Duodenal mucosa (tissue), 2 donors: ENCODE data around the gene LSM12.
"Not testable (repeated sequence)": the region's sequence is repeated elsewhere in the genome, so short reads cannot be mapped to it uniquely, and the experiment has no call there.

ENCODE experiments used
- H3K27ac ChIP-seq: one replicate; pipeline ENCODE4 v1.7.0; 2013; ENCODE audit warnings: low read depth, low read length
- H3K27me3 ChIP-seq, 2 donors: one replicate each; pipeline ENCODE4 v1.7.0; 2013; ENCODE audit warnings: low read length in 2 of 2, control low read depth in 1 of 2; ENCODE audit not compliant: insufficient read depth in 2 of 2, control insufficient read depth in 1 of 2
- H3K36me3 ChIP-seq, 2 donors: one replicate each; pipeline ENCODE4 v1.7.0; 2013; ENCODE audit warnings: low read length in 2 of 2, control low read depth in 1 of 2; ENCODE audit not compliant: insufficient read depth in 2 of 2, control insufficient read depth in 1 of 2
- H3K4me1 ChIP-seq, 2 donors: one replicate each; pipeline ENCODE4 v1.7.0; 2013; ENCODE audit warnings: low read length in 2 of 2, control low read depth in 1 of 2; ENCODE audit not compliant: insufficient read depth in 2 of 2, control insufficient read depth in 1 of 2
- H3K4me3 ChIP-seq, 2 donors: one replicate each; pipeline ENCODE4 v1.7.0; 2013; ENCODE audit warnings: low read length in 2 of 2, low read depth in 1 of 2
- H3K9ac ChIP-seq, 2 donors: one replicate each; pipeline ENCODE4 v1.7.0; 2013; ENCODE audit warnings: low read length in 2 of 2, low read depth in 1 of 2
- H3K9me3 ChIP-seq, 2 donors: one replicate each; pipeline ENCODE4 v1.7.0; 2013; ENCODE audit warnings: low read length in 2 of 2, control low read depth in 1 of 2; ENCODE audit not compliant: control insufficient read depth in 1 of 2

The LSM12 gene

DNA sequence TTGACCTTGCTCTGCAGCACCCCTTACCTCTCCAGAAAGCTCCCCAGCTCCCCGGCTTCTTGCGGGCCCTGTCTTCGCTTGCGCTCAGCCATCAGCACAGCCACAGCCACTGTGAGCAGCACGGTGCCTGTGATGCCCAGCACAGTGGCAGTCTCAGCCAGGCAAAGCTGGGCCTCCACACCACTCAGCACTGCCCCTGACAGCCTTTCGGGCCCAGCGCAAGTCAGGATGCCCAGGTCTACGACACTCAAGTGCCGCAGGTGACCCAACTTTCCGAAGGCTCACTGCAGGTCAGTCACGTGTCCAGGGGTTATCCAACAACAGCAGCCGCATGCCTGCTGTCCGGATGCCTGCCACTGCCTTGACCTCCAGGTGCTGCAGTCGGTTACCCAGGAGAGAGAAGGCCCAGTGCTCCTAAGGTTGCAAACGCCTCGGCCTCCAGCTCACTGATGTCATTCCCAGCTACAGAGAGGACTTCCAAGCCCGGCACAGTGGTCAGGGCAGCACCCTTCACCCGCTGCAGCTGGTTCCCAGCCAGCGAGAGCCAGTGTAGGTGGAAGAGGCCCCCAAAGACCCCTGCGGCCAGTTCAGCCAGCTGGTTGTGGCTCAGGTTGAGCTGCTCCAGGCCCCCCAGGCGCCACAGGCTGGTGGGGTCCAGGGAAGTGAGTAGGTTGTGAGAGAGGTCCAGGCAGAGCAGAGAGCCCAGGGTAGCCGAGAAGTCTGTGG, 42.8 kb downstream of the LSM12 start:
- no peaks in the 10 kb centered on the region for H3K27me3 ChIP-seq
- no peaks in the 10 kb centered on the region for H3K4me1 ChIP-seq
- H3K27ac ChIP-seq: no peak overlapping the region
- H3K9me3 ChIP-seq: no peaks in the 10 kb centered on the region
- H3K4me3 ChIP-seq: no peak overlapping the region
- no peak overlapping the region for H3K9ac ChIP-seq
- peaks cover 10 to 14% of the 10 kb centered on the region in 2 donors for H3K36me3 ChIP-seq

DNA sequence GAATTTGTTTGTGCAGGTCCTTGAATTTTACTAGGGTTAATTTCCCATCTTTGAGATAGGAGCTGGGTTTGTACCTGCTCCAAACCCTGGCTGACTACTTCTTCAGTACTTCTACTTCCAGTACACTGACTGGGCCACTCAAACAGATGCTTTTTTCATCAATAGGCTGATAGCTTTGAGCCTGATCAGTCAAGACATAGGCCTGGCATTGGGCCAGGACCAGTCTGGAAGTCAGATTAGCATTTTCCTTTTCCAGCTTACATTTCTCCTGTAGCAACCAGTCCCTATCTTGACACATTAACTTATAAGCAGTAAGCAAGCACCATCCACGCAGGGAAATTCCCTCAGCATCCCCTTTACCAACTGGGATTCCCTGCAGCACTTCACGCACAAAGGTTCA, 44.2 kb downstream of the LSM12 start:
- Histone ChIP-seq H3K36me3 (peaks cover 5 to 9% of the 10 kb centered on the region in 2 donors), H3K27me3 (no peaks in the 10 kb centered on the region), H3K4me3 (no peak overlapping the region), H3K9ac (no peak overlapping the region), H3K4me1 (no peaks in the 10 kb centered on the region), H3K9me3 (no peaks in the 10 kb centered on the region), H3K27ac (no peak overlapping the region)

DNA sequence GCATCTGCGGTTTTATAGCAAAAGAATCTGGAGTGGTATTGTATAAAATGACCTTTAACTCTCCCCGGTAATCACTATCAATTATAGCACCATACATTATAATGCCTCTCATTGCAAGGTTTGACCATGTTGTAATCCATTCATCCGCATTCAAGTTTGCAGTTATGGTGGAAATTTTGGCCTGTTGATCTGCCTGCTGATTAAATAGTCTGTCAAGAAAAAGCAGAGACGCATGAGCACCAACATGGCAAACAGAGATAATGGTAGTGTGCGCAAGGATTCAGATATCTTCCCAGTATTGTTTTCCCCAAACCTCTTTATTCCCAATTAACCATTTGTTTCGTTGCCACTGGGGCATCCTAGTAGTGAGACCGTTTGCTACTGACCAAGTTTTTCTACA, 45.2 kb downstream of the LSM12 start:
- not testable (repeated sequence) for H3K36me3 ChIP-seq, H3K9me3 ChIP-seq, H3K27ac ChIP-seq, H3K4me3 ChIP-seq, H3K27me3 ChIP-seq, H3K9ac ChIP-seq, H3K4me1 ChIP-seq

DNA sequence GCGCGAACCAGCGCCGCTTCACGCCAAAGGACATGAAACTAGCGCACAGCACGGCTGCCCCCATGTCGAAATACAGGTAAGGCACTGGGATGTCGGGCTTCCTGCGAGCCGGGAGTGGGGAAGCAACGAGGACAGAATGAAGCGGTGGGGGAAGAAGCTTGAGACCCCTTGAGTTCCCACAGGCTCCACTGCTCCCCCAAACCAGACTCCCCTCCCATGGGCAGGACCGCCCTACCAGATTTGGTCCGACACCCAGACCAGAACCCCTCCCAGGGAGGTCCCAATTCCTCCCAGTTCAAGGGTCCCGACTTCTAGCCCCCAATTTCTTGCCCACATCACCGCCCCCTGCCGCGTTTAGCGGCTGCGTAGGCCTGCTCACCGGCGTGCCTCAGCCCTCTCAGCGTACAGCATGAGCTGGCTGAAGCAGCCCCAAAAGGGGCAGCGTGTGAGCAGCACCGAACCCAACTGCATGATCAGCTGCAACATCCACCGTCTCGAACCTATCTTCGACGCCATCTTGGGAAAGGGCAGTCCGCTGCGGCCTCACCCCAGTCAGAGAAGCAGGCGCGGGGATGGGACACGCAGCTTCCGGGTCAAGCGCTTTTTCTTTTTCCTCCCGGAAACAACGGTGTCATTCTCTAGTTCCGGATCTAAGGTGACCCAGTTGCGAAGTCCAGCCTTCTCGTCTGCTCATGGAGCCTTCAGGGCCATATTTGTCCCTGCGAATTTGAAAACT, 51.9 kb downstream of the LSM12 start, which contains the start of gene TMEM101:
Gene TMEM101, minus strand, starts transcription at position 527 of the 736 bp plus-strand sequence. Its CDS starts 11 bp downstream, at position 516.
- Histone ChIP-seq H3K4me3 (peak within 1 kb of the TSS; percentile 87 to 97), H3K27ac (no peak within 1 kb of the TSS), H3K9me3 (no peaks in the 10 kb centered on the region), H3K36me3 (peaks cover 4 to 12% of the 10 kb centered on the region in 2 donors), H3K4me1 (peaks cover 18 to 25% of the 10 kb centered on the region in 2 donors), H3K27me3 (no peaks in the 10 kb centered on the region), H3K9ac (peak within 1 kb of the TSS; percentile 84 to 98)

DNA sequence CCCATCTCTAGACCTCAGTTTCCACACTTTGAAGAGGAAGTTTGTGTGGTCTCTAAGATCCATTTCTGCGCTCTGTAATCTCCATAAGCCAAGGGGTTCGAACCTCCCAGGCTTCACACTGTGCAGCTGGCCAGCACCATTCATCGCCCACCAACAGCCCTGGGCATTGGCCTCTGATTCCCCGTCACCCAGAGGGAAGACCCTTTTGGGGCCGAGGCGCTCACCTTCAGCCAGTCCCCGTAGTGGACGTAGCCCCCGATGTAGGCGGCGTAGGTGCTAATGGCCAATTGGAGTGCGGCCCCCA, 52.4 kb downstream of the LSM12 start:
- Histone ChIP-seq H3K4me3 (peak overlapping the region; percentile 87 to 97), H3K27ac (no peak overlapping the region), H3K9me3 (no peaks in the 10 kb centered on the region), H3K27me3 (no peaks in the 10 kb centered on the region), H3K4me1 (peaks cover 18 to 25% of the 10 kb centered on the region in 2 donors), H3K36me3 (peaks cover 9 to 17% of the 10 kb centered on the region in 2 donors), H3K9ac (peak overlapping the region; percentile 84 to 98)

DNA sequence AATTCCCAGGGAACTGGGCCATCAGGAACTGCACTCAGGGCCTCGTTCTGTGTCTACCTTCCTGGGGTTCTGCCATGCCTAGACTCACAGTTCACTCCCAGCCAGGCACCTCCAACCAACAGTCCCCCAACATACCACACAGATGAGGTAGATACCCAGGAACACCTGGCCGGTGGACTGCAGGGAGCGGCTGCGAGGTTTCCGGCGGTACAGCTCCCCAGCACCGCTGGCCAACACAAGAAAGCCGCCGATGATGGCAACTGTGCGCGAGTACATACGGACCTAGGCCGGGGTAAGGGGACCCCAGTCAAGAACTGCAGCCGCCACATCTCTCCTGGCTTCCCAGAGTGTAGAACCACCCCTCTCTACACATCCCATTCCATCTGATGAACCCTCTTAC, 53.6 kb downstream of the LSM12 start:
- Histone ChIP-seq H3K9me3 (no peaks in the 10 kb centered on the region), H3K27ac (no peak overlapping the region), H3K36me3 (peaks cover 18 to 29% of the 10 kb centered on the region in 2 donors), H3K4me3 (no peak overlapping the region), H3K4me1 (peaks cover 23 to 28% of the 10 kb centered on the region in 2 donors), H3K27me3 (no peaks in the 10 kb centered on the region), H3K9ac (no peak overlapping the region)

DNA sequence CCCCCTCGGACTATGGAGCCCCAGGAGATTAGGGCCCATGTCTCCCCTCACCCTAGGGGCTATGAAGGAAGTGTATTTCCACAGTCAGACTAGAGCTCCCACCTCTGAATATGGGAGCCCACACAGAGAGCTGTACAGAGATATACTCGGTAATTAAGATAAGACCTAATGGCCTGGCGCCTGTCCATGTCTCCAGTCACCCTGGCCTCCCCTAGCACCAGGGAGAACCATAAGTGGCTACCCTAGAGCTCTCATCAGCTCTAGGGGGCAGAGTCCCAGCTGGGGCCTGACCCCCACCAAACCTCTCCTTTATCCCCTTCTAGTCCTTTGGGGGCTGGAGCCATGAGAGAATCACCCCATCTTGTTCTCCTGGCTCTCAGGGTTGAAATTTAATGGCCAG, 54.1 kb downstream of the LSM12 start:
- Histone ChIP-seq H3K4me1 (peaks cover 26 to 32% of the 10 kb centered on the region in 2 donors), H3K27me3 (no peaks in the 10 kb centered on the region), H3K9me3 (no peaks in the 10 kb centered on the region), H3K27ac (no peak overlapping the region), H3K36me3 (peaks cover 21 to 33% of the 10 kb centered on the region in 2 donors), H3K9ac (no peak overlapping the region), H3K4me3 (no peak overlapping the region)

DNA sequence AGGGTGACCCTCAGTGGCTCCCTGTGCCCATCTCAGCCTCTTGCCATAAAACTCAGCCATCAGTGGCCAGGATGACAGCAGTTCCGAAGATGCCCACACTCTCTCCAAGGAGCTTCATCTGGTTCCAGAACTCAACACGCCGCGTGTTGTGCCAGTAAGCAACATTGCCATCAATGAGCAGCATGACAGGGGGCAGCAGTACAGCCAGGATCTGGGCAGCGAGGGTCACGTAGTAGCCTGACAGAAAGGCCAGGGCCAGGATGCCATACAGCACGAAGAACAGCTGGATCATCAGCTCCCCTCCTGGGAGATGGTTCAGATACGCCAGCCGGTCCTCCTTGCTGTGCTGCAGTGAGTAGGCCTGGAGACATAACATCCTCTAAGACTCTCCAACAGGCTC, 54.6 kb downstream of the LSM12 start:
- no peaks in the 10 kb centered on the region for H3K27me3 ChIP-seq
- peaks cover 31 to 38% of the 10 kb centered on the region in 2 donors for H3K4me1 ChIP-seq
- H3K4me3 ChIP-seq: no peak overlapping the region
- H3K27ac ChIP-seq: no peak overlapping the region
- no peaks in the 10 kb centered on the region for H3K9me3 ChIP-seq
- peaks cover 21 to 33% of the 10 kb centered on the region in 2 donors for H3K36me3 ChIP-seq
- H3K9ac ChIP-seq: no peak overlapping the region

DNA sequence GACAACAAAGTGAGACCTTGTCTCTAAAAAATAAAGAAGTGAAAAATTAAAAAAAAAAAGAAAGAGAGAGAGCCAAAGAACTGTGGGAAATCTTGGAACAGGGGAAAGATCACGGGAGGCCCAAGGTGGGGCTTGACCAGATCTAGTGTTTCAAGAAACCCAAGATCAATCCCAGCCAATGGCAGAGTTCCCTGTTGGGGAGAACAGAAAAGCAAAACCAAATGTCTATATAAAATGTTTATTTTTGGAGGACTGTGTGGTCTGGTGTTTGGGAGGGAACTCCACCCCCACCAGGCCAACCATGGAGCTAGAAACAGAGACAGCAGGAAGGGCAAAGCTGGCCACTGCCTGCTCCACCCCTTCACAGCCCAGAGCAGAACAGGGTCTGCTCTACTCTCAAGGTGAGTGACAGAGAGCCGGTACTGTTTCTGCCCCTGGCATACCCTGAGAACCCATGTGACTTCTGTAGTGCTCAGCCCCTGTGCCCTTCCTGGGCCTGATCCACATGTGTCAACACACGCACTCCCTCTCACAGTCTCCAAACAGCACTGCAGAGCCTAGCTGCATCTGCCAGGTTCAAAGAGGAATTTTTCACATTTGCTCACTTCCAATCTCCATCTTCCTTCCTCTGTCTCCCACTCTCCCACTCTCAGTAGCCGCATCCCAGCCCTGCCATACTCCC, 55.4 kb downstream of the LSM12 start:
- Histone ChIP-seq H3K27ac (no peak overlapping the region), H3K36me3 (peaks cover 21 to 33% of the 10 kb centered on the region in 2 donors), H3K9me3 (no peaks in the 10 kb centered on the region), H3K4me3 (no peak overlapping the region), H3K9ac (no peak overlapping the region), H3K27me3 (no peaks in the 10 kb centered on the region), H3K4me1 (peaks cover 31 to 41% of the 10 kb centered on the region in 2 donors)
